Cardiac fibroblast (primary cell): ENCODE data around the gene ANKRD13A.
"Not testable (repeated sequence)": the region's sequence is repeated elsewhere in the genome, so short reads cannot be mapped to it uniquely, and the experiment has no call there.

ENCODE experiments used
- DNase-seq, 2 donors: peaks; one replicate each; pipeline versions ENCODE4 v3.0.0 to v3.0.0-alpha.2; 2010; ENCODE audit warnings: low read depth in 2 of 2
- H3K4me3 ChIP-seq, 2 donors: replicated peaks in 1 of 2; 1 replicate in 1 of 2; 2 replicates in 1 of 2; pipeline ENCODE4 v1.5.1; 2011; ENCODE audit warnings: low read depth in 2 of 2, low read length in 2 of 2, mild to moderate bottlenecking in 2 of 2, moderate library complexity in 1 of 2
- TF ChIP-seq, protein P1 (sequence below): IDR thresholded peaks from one replicate; pipeline ENCODE4 v1.5.1; 2011; ENCODE audit warnings: low read depth, mild to moderate bottlenecking, low read length, inconsistent platforms

The ANKRD13A gene

DNA sequence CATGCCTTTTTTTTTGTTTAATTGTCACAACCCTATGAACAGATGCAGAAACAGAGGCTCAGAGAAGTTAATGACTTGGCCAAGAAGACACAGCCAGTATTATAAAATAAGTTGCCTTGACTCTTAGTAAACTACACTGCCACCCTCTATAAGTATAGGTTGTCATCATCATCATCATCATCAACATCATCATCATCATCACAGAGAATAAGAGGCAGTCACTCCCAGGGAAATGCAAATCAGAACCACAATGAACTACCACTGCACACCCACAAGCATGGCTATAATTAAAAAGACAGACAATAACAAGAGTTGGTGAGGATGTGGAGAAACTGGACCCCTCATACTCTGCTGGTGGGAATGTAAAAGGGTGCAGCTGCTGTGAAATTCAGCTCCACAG lies 72.3 kb downstream of the ANKRD13A start:
- TF ChIP-seq, protein P1, sequence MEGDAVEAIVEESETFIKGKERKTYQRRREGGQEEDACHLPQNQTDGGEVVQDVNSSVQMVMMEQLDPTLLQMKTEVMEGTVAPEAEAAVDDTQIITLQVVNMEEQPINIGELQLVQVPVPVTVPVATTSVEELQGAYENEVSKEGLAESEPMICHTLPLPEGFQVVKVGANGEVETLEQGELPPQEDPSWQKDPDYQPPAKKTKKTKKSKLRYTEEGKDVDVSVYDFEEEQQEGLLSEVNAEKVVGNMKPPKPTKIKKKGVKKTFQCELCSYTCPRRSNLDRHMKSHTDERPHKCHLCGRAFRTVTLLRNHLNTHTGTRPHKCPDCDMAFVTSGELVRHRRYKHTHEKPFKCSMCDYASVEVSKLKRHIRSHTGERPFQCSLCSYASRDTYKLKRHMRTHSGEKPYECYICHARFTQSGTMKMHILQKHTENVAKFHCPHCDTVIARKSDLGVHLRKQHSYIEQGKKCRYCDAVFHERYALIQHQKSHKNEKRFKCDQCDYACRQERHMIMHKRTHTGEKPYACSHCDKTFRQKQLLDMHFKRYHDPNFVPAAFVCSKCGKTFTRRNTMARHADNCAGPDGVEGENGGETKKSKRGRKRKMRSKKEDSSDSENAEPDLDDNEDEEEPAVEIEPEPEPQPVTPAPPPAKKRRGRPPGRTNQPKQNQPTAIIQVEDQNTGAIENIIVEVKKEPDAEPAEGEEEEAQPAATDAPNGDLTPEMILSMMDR = no peak
- H3K4me3 ChIP-seq = no peak overlapping the region
- DNase-seq = no peak

DNA sequence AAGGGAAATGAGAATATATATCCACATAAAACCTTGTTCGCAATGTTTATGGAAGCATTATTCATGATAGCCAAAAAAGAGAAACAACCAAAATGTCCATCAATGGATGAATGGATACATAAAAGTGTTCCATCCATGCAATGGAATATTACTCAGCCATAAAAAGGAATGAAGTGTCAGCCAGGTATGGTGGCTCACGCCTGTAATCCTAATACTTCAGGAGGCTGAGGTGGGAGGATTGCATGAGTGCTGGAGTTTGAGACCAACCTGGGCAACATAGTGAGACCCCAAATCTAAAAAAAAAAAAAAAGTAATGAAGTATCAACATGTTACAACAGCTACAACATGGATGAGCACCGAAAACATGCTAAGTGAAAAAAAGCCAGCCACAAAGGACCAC lies 72.7 kb downstream of the ANKRD13A start:
- TF ChIP-seq, protein P1 = no peak
- DNase-seq = no peak
- H3K4me3 ChIP-seq = no peak overlapping the region

DNA sequence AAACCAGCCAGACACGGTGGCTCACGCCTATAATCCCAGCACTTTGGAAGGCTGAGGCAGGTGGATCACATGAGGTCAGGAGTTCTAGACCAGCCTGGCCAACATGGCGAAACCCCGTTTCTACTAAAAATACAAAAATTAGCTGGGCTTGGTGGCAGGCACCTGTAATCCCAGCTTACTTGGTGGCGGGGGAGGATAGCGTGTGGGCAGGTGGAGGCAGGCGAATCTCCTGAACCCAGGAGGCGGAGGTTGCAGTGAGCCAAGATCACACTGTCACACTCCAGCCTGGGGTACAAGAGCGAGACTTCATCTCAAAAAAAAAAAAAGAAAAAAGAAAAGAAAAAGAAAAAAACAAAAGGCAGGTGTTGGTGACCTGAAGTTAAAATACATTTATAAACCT lies 73.4 kb downstream of the ANKRD13A start:
- not testable (repeated sequence) for DNase-seq, H3K4me3 ChIP-seq

DNA sequence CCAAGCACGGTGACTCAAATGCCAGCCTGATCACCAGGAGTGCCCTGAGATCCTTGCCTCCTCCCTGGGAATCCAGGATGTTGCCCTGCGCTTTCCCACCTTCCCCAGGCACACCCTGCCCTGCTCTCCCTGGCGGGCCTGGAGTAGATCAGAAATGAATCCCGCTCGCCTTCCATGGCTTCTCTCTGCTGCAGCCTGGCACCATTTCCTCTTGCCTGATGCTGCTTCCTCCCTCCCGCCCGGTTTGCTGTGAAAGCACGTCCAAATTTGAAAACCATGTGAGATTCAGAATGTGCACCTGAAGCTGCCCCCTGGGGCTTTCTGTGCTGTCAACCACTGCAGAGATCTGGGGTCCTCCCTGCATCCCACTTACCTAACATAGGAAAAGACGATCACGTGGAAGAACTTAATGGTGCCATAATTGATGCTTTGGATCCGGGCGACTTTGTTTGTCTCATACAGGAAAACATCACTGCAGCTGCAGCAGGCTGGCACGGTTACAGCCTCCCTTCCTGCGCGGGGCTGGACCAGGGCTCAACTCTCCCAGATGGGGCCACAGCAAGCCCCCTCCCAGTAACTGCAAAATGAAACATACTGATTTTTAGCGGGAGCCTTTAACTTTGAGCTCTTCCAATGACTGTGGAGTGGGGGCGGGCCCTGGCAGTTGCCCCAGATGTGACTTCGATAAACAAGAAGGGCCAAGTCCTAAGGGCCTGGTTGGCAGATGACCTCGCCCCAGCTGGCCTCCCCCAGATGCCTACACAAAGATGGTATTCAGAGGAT lies 74.0 kb downstream of the ANKRD13A start:
- H3K4me3 ChIP-seq = peak overlapping the region; percentile 27 to 28
- no peak for DNase-seq

DNA sequence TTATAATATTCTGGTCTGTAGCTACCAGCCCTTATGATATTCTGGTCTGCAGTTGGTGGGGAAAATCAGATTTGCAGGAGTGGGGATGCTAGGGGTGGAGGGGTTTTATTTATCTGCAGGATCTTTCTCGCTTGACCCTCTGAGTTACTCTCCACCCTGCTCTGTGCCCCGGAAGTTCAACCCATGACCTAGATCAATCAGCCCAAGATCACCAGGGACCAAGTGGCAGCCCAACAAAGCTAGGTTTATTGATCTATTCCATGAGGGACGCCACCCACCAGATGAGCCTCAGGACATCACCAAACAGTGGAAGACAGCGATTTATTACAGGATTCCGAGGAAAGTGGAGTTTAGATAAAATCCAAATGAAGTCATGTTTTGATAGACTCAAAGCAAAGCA lies 74.9 kb downstream of the ANKRD13A start:
- TF ChIP-seq, protein P1 = no peak
- no peak for DNase-seq
- no peak overlapping the region for H3K4me3 ChIP-seq

More for the DNA sequence above, 74.0 kb downstream of the ANKRD13A start:
- TF ChIP-seq, protein P1 = no peak

DNA sequence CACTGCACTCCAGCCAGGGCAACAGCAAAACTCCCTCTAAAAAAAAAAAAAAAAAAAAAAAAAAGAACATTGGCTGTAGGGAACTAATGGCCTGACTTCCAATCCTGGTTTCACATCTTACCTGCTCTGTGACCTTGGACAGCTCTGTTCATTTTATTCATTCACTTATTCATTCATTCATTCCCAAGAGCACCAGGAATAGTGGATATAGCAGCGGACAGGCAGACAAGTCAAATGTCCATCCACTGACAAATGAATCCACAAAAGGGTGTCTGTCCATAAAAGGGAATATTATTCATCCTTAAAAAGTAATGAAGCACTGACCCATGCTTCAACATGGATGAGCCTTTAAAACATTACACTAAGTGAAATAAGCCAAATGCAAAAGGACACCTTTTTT lies 76.7 kb downstream of the ANKRD13A start:
- no peak for DNase-seq
- TF ChIP-seq, protein P1 = no peak
- H3K4me3 ChIP-seq = no peak overlapping the region

DNA sequence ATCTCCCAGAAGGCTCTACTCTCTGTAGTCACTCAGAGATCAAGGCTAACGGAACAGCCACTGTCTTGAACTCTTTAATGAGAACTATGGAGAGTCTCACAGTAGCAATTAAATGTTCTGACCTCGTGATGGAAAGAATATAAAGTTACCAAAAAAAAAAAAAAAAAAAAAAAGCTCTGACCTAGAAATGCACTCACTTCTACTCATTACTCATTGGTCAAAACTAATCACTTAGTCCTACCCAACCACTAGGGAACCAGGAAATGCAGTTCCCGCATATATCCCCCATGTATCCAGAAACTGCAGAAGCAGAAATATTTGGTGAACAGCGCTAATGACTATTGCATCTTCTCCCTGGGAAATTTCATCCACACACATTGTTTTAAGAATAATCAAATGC lies 78.6 kb downstream of the ANKRD13A start:
- no peak for DNase-seq
- TF ChIP-seq, protein P1 = no peak
- no peak overlapping the region for H3K4me3 ChIP-seq
